A549 (cell line): Measurements from ENCODE around the gene ESPNL.

Source experiments
- CEBPB ChIP-seq, 2 experiments: fragments of >200 bp in 1 of 2; sonication (Bioruptor Twin) in 1 of 2; formaldehyde crosslinking in 1 of 2; IDR thresholded peaks; 2 replicates each; pipeline ENCODE4 v1.6.1; 2012 to 2016
- CHD4 ChIP-seq: fragments of 200-600 bp; sonication (generic); IDR thresholded peaks from 2 replicates; pipeline ENCODE4 v1.6.1; 2016; ENCODE audit warnings: antibody characterized with exemption, mild to moderate bottlenecking, borderline replicate concordance
- CTCF ChIP-seq: fragments of >200 bp; sonication (Bioruptor Twin); formaldehyde crosslinking; IDR thresholded peaks from 3 replicates; pipeline ENCODE4 v1.5.1; 2016
- HOXA7 ChIP-seq: fragments of 250-450 bp; sonication (Bioruptor Pico); IDR thresholded peaks from 2 replicates; pipeline ENCODE4 v1.5.0; 2020; ENCODE audit warnings: mild to moderate bottlenecking, moderate library complexity
- MAX ChIP-seq: IDR thresholded peaks from 2 replicates; pipeline ENCODE4 v1.6.1; 2012
- POLR2AphosphoS2 ChIP-seq: conservative IDR thresholded peaks from 2 replicates; pipeline ENCODE4 v1.6.1; 2012; ENCODE audit warnings: low read length, improper control_type of control experiment, inconsistent platforms
- TF ChIP-seq, protein P1 (sequence below): fragments of 250-450 bp; sonication (Bioruptor Pico); IDR thresholded peaks from 2 replicates; pipeline ENCODE4 v1.5.0; 2021; ENCODE audit warnings: mild to moderate bottlenecking, moderate library complexity, borderline replicate concordance

GRCh38 chr2:238130696-238131628, 30.8 kb downstream of the ESPNL start:
- no peak for TF ChIP-seq CTCF
- TF ChIP-seq HOXA7 (CRISPR knock-in tag) = no peak
- TF ChIP-seq MAX = no peak
- TF ChIP-seq, protein P1, sequence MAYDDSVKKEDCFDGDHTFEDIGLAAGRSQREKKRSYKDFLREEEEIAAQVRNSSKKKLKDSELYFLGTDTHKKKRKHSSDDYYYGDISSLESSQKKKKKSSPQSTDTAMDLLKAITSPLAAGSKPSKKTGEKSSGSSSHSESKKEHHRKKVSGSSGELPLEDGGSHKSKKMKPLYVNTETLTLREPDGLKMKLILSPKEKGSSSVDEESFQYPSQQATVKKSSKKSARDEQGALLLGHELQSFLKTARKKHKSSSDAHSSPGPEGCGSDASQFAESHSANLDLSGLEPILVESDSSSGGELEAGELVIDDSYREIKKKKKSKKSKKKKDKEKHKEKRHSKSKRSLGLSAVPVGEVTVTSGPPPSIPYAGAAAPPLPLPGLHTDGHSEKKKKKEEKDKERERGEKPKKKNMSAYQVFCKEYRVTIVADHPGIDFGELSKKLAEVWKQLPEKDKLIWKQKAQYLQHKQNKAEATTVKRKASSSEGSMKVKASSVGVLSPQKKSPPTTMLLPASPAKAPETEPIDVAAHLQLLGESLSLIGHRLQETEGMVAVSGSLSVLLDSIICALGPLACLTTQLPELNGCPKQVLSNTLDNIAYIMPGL = no peak
- TF ChIP-seq POLR2AphosphoS2 = no peak
- TF ChIP-seq CEBPB (IDR thresholded peaks at IDR 0.05) = no peak
- no peak for TF ChIP-seq CHD4
